Neutrophil (primary cell): ENCODE data around the gene ACSL6.

Source experiments
- H3K27ac ChIP-seq: fragments of 200-600 bp; sonication (generic); 2 replicates; pipeline ENCODE4 v1.5.1; 2016; ENCODE audit warnings: mild to moderate bottlenecking, moderate library complexity
- H3K27me3 ChIP-seq: fragments of 200-600 bp; sonication (generic); 2 replicates; pipeline ENCODE4 v1.6.0; 2016; ENCODE audit warnings: mild to moderate bottlenecking
- H3K36me3 ChIP-seq: fragments of 200-600 bp; sonication (generic); 2 replicates; pipeline ENCODE4 v1.5.1; 2017
- H3K4me1 ChIP-seq, 2 experiments: fragments of 200-600 bp in 1 of 2; sonication (generic) in 1 of 2; 1 replicate in 1 of 2; 2 replicates in 1 of 2; pipeline versions ENCODE4 v1.5.1 to v1.6.1; 2013 to 2016; ENCODE audit warnings: low read depth in 1 of 2, low read length in 1 of 2, mild to moderate bottlenecking in 1 of 2, moderate library complexity in 1 of 2; ENCODE audit not compliant: control insufficient read depth in 1 of 2, insufficient read depth in 1 of 2
- H3K4me3 ChIP-seq, 2 experiments: fragments of 200-600 bp in 1 of 2; sonication (generic) in 1 of 2; 1 replicate in 1 of 2; 2 replicates in 1 of 2; pipeline ENCODE4 v1.5.1; 2013 to 2016; ENCODE audit warnings: low read depth in 1 of 2, low read length in 1 of 2, mild to moderate bottlenecking in 1 of 2, moderate library complexity in 1 of 2
- H3K9me3 ChIP-seq: fragments of 200-600 bp; sonication (generic); 2 replicates; pipeline ENCODE4 v1.5.1; 2016
- CTCF ChIP-seq: fragments of 200-600 bp; sonication (generic); IDR thresholded peaks from 2 replicates; pipeline ENCODE4 v1.5.1; 2016; ENCODE audit warnings: antibody characterized with exemption

ACSL6 gene

GRCh38 chr5:132021654-132022053, 10.2 kb upstream of the ACSL6 start:
- TF ChIP-seq CTCF, result no peak
- Histone ChIP-seq H3K27me3 (peaks cover 80% of the 10 kb centered on the region), H3K9me3 (no peaks in the 10 kb centered on the region), H3K4me1 (no peaks in the 10 kb centered on the region), H3K4me3 (no peak overlapping the region), H3K36me3 (no peaks in the 10 kb centered on the region), H3K27ac (no peak overlapping the region)

- no peak overlapping the region for H3K27ac ChIP-seq
- H3K4me1 ChIP-seq, result no peaks in the 10 kb centered on the region
- H3K4me3 ChIP-seq, result no peak overlapping the region
- no peaks in the 10 kb centered on the region for H3K9me3 ChIP-seq
- no peak for TF ChIP-seq CTCF
- peaks cover 88% of the 10 kb centered on the region for H3K27me3 ChIP-seq
- no peaks in the 10 kb centered on the region for H3K36me3 ChIP-seq
These were observed 9.3 kb upstream of the ACSL6 start for GRCh38 chr5:132020568-132021339.

- Histone ChIP-seq H3K4me3 (no peak overlapping the region), H3K4me1 (no peaks in the 10 kb centered on the region), H3K9me3 (no peaks in the 10 kb centered on the region), H3K27ac (no peak overlapping the region), H3K36me3 (no peaks in the 10 kb centered on the region), H3K27me3 (peaks cover 88% of the 10 kb centered on the region)
- no peak for TF ChIP-seq CTCF
These were observed 8.5 kb upstream of the ACSL6 start for GRCh38 chr5:132019857-132020555.

GRCh38 chr5:132019337-132019736, 7.9 kb upstream of the ACSL6 start:
- H3K27me3 ChIP-seq, result peaks cover 88% of the 10 kb centered on the region
- no peak for TF ChIP-seq CTCF
- no peaks in the 10 kb centered on the region for H3K9me3 ChIP-seq
- H3K36me3 ChIP-seq, result no peaks in the 10 kb centered on the region
- no peak overlapping the region for H3K27ac ChIP-seq
- H3K4me1 ChIP-seq, result no peaks in the 10 kb centered on the region
- H3K4me3 ChIP-seq, result no peak overlapping the region

- Histone ChIP-seq H3K9me3 (no peaks in the 10 kb centered on the region), H3K27me3 (peaks cover 96% of the 10 kb centered on the region), H3K27ac (no peak overlapping the region), H3K4me3 (no peak overlapping the region), H3K4me1 (no peaks in the 10 kb centered on the region), H3K36me3 (no peaks in the 10 kb centered on the region)
- TF ChIP-seq CTCF, result no peak
These were observed 6.5 kb upstream of the ACSL6 start for GRCh38 chr5:132017738-132018625.
